ENCODE results near the gene ZDHHC5.

GRCh38 chr11:57741132-57742086 lies 73.5 kb downstream of the ZDHHC5 start, which contains the start of gene SELENOH:
- no peak for TF ChIP-seq GTF2F1 (IDR thresholded peaks at IDR 0.05; ENCODE audit: low read length)
- no peak for TF ChIP-seq ZNF24 (IDR thresholded peaks at IDR 0.05)
- TF ChIP-seq POLR2A (IDR thresholded peaks at IDR 0.05; ENCODE audit: insufficient read depth in 1 of 2, low read depth in 2 of 2, low read length in 2 of 2), result peak; percentile 49 to 76
- TF ChIP-seq ZNF432 (CRISPR knock-in tag; IDR thresholded peaks at IDR 0.05; ENCODE audit: borderline replicate concordance), result no peak
- TF ChIP-seq MYC (CRISPR knock-in tag; IDR thresholded peaks at IDR 0.05; ENCODE audit: borderline replicate concordance), result peak; percentile 93
- TF ChIP-seq HDAC6 (IDR thresholded peaks at IDR 0.05; ENCODE audit: low read depth, low read length), result no peak
- TF ChIP-seq SMC3 (IDR thresholded peaks at IDR 0.05; ENCODE audit: low read length), result no peak
- TF ChIP-seq SRF (IDR thresholded peaks at IDR 0.05; ENCODE audit: low read depth, low read length), result peak; percentile 26; the same call in 1 of the 2 replicates
- TF ChIP-seq PRDM15 (CRISPR knock-in tag; IDR thresholded peaks at IDR 0.05), result no peak
- peak; percentile 80 for TF ChIP-seq HDAC2 (CRISPR knock-in tag; IDR thresholded peaks at IDR 0.05)
- peak; percentile 34; the same call in 1 of the 2 replicates for TF ChIP-seq GATAD2A (CRISPR knock-in tag; IDR thresholded peaks at IDR 0.05)
- TF ChIP-seq MTA1 (CRISPR knock-in tag; IDR thresholded peaks at IDR 0.05; ENCODE audit: borderline replicate concordance), result no peak
